Measurements from ENCODE around the gene HOXA11. TPM values are rescaled to one million over a fixed set of nuclear protein-coding genes. Genes with fewer than 3 reads are reported as not detected.
A peak's percentile ranks its signal among the peaks of the same experiment; 100 is the strongest.

Gene HOXA11
- total and polyA plus RNA-seq, 10 donors: not detected

DNA sequence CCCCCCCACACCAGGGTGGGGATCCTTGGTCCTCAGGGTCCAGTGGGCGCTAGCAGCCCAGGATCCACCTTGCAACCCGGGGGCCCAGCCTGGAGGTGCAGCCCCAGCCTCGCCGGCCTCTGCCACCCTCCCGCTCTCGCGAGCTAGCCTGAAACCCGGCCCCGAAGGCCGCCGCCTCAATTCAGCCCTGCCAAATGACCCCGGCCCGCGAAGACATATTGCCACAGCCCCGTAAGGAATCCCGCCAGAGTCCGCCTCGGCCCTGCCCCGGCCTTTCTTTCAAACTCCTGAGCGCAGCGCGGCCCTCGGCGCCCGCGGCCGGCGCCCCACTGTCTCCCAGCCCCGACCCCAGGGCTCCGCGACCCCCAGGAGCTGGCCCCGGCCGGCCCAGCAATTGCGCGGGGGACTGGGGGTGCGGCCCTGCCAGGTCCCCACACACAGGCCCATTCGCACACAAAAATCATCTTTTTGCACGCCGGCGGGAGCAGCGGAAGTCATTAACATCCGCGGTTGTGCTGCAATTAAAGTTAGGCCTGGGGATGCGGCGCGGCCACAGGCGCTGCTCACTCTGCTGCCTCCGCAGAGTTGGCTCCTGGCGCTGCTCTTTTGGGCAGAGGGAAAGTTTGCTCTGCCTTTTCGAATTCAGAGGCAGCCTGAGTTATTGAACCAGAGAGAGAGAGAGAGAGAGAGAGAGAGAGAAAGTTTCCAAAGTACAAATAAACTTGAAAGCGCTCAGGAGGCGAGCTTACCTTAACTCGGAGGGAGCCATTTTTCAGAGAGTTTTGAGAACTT is 45.5 kb downstream of the HOXA11 start:
- 74 to 90% (median 83%) methylated on average over 44 to 53 of the region's 53 CpGs for WGBS, 5 donors
- H3K4me1 ChIP-seq: peaks cover 0 to 42% (median 15%) of the 10 kb centered on the region in 6 donors
- peaks cover 0 to 67% (median 8%) of the 10 kb centered on the region in 7 donors for H3K27me3 ChIP-seq (replicated peaks in 1 of 7)
- H3K36me3 ChIP-seq: no peaks in the 10 kb centered on the region
- no peaks in the 10 kb centered on the region for H3K9me3 ChIP-seq
- peak overlapping the region in 2 of 8 donors; percentile 5 to 17 for H3K4me3 ChIP-seq
- intact Hi-C loops (cut with DNase I; ENCODE audit: low total_unique reads): loop anchor here (2.0 kb wide), 1 partner anchor 451 kb away; no protein-coding TSS in a partner anchor
- peak; percentile 68 for DNase-seq
- TF ChIP-seq POLR2AphosphoS5 (IDR thresholded peaks at IDR 0.05) (no peak), POLR2A (IDR thresholded peaks at IDR 0.05) (no peak), CTCF (IDR thresholded peaks at IDR 0.05 in 8 of 11, conservative IDR thresholded peaks at IDR 0.05 in 3 of 11) (no peak)
- peak overlapping the region in 4 of 8 donors; percentile 7 to 57 (median 39) for H3K27ac ChIP-seq

- Histone ChIP-seq H3K27me3 (replicated peaks in 1 of 7) (peaks cover 0 to 61% (median 2%) of the 10 kb centered on the region in 7 donors), H3K9me3 (no peaks in the 10 kb centered on the region), H3K36me3 (no peaks in the 10 kb centered on the region), H3K27ac (peak overlapping the region in 3 of 8 donors; percentile 35 to 57 (median 43)), H3K4me1 (peaks cover 0 to 42% (median 15%) of the 10 kb centered on the region in 6 donors), H3K4me3 (no peak overlapping the region)
- DNase-seq: no peak
- intact Hi-C loops (cut with DNase I; ENCODE audit: low total_unique reads): no loop called here
- 79 to 93% (median 91%) methylated on average over 11 of the region's 11 CpGs for WGBS, 5 donors
- no peak for TF ChIP-seq POLR2A (IDR thresholded peaks at IDR 0.05)
- no peak for TF ChIP-seq POLR2AphosphoS5 (IDR thresholded peaks at IDR 0.05)
- TF ChIP-seq CTCF (IDR thresholded peaks at IDR 0.05 in 8 of 11, conservative IDR thresholded peaks at IDR 0.05 in 3 of 11): no peak
Observed at GRCh38 chr7:27138985-27139333, 46.1 kb downstream of the HOXA11 start.

- Histone ChIP-seq H3K36me3 (no peaks in the 10 kb centered on the region), H3K9me3 (no peaks in the 10 kb centered on the region), H3K27me3 (replicated peaks in 1 of 7) (peaks cover 0 to 56% (median 0%) of the 10 kb centered on the region in 7 donors), H3K4me1 (peaks cover 0 to 39% (median 16%) of the 10 kb centered on the region in 6 donors), H3K4me3 (no peak overlapping the region), H3K27ac (peak overlapping the region in 1 of 8 donors; percentile 57)
- DNase-seq: no peak
- no peak for TF ChIP-seq CTCF (IDR thresholded peaks at IDR 0.05 in 8 of 11, conservative IDR thresholded peaks at IDR 0.05 in 3 of 11)
- TF ChIP-seq POLR2AphosphoS5 (IDR thresholded peaks at IDR 0.05): no peak
- TF ChIP-seq POLR2A (IDR thresholded peaks at IDR 0.05): no peak
- intact Hi-C loops (cut with DNase I; ENCODE audit: low total_unique reads): no loop called here
- 90 to 100% (median 94%) methylated on average over 1 of the region's 1 CpG for WGBS, 5 donors
Observed at GRCh38 chr7:27138472-27138871, 46.6 kb downstream of the HOXA11 start.

GRCh38 chr7:27137640-27138315 is 47.3 kb downstream of the HOXA11 start:
- intact Hi-C loops (cut with DNase I; ENCODE audit: low total_unique reads): no loop called here
- H3K27ac ChIP-seq: no peak overlapping the region
- H3K27me3 ChIP-seq (replicated peaks in 1 of 7): peaks cover 0 to 49% (median 0%) of the 10 kb centered on the region in 7 donors
- no peak overlapping the region for H3K4me3 ChIP-seq
- no peaks in the 10 kb centered on the region for H3K9me3 ChIP-seq
- H3K4me1 ChIP-seq: peaks cover 0 to 39% (median 16%) of the 10 kb centered on the region in 6 donors
- no peaks in the 10 kb centered on the region for H3K36me3 ChIP-seq
- 90 to 96% (median 90%) methylated on average over 2 of the region's 2 CpGs for WGBS, 5 donors
- TF ChIP-seq POLR2AphosphoS5 (IDR thresholded peaks at IDR 0.05): no peak
- no peak for TF ChIP-seq POLR2A (IDR thresholded peaks at IDR 0.05)
- no peak for TF ChIP-seq CTCF (IDR thresholded peaks at IDR 0.05 in 8 of 11, conservative IDR thresholded peaks at IDR 0.05 in 3 of 11)
- no peak for DNase-seq
